GM19193 (cell line): ENCODE measurements around the gene LNP1.

ENCODE experiments used
- POLR2A ChIP-seq: IDR thresholded peaks from 4 replicates; pipeline ENCODE4 v1.6.1; 2011; ENCODE audit not compliant: insufficient read depth, insufficient read length; ENCODE audit errors: extremely low read depth

LNP1 gene

DNA sequence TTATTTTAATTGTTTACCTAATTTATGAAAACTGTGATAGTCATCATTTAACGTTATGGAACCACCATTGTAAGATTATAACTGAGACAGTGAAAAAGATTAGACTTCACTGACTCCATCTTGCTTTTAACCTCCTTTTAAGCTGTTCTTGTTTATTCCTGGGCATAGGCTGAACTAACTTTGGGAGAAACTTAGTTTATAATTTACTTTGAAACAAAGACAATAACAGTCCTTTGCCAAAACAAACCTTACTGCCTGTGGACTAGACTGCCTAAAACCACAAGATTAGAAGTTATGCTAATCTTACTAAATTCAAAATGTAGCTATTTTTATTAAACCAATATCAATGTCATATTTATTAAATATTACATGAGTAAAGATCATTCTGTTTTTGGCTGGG lies 46.7 kb downstream of the LNP1 start:
- no peak for TF ChIP-seq POLR2A

DNA sequence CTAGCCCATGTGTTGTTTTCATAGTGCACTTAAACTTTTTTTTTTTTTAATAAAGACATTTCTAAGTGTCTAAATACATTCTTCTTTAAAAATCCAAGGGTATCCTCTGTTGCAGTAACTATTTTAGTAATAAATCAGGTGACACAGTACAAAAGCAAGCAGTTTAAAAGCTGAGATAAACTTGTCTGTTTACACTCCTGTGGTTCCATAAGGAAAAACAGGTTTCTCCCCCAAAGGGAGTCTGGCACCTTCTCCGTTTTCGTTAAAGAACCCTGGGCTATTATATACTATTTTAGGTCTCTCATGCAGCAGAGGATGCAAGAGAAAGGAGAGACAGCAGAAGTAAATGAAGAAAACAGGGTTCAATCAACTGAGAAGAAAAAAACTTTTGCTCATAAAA lies 47.9 kb downstream of the LNP1 start:
- TF ChIP-seq POLR2A: no peak

DNA sequence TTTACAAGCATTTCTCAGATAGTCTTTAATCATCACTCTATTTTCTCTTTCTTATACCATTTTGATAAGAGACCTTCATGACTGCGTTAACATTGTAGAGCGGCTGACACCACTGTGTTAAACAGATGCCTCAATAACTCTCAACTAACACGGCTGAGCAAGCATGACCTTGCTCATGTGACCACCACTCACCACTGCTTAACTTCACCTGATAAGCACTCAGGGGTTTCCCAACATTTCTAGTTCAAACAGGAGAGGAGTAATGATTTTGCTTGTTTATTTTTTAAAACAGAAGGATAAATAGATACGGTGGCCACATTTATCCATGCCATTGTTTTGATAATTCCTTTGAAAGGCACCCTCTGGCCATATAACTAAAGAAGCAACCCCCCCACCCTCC lies 53.3 kb downstream of the LNP1 start:
- TF ChIP-seq POLR2A: no peak

DNA sequence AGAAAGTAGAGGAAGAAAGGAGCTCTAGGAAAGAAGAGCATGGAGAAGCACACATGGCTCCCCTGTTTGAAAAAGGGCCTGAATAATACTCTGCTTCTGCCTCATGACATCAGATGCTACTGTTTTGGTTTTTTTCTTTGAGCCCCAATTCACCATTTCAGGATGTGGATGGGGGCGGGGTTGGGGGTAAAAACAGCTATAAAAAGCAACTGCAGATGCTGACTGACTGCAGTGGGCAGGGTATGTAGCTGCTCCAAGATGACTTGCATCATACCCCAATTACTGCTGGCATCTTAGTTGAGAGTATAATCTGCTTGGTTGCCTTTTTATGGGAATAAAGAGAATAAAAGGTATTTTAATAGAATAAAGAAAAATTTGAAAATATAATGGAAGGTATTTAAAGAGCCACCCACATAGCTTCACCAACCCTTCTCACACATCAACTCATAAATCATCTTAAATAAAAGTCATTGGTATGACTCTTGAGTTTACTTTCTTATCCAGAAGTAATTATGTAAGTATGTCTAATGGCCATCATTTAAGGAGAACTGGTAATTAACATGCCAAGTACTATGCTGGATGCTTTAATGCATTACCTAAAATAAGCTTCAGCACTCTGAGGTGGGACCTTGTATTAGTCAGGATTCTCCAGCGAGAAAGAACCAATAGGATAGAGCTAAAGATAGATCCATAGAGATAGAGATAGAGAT lies 54.7 kb downstream of the LNP1 start:
- TF ChIP-seq POLR2A: no peak

DNA sequence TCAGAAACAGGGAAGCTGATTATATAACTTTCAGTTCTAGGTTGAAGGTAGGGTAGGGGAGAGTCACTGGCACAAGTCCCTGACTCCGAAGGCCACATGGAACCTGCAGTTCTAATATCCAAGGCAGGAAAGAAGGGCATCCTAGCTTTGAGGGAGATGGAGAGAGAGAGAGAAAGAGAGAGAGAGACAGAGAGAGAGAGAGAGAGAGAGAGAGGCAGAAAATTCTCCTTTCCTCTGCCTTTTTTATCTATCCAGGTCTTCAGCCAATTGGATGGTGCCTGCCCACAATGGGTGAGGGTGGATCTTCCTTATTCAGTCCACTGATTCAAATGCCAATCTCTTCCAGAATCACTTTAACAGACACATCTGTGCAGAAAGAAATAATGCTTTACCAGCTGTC lies 55.4 kb downstream of the LNP1 start:
- TF ChIP-seq POLR2A: no peak

DNA sequence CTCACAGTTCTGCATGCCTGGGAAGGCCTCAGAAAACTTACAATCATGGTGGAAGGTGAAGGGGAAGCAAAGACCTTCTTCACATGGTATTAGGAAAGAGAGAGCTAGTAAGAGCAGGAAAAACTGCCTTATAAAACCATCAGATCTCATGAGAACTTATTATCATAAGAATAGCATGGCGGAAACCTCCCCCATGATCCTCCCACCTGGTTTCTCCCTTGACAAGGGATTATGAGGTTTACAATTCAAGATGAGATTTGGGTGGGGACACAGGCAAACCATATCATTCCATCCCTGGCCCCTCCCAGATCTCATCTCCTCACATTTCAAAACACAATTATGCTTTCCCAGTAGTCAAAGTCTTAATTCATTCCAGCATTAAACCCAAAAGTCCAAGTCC lies 56.5 kb downstream of the LNP1 start:
- no peak for TF ChIP-seq POLR2A

DNA sequence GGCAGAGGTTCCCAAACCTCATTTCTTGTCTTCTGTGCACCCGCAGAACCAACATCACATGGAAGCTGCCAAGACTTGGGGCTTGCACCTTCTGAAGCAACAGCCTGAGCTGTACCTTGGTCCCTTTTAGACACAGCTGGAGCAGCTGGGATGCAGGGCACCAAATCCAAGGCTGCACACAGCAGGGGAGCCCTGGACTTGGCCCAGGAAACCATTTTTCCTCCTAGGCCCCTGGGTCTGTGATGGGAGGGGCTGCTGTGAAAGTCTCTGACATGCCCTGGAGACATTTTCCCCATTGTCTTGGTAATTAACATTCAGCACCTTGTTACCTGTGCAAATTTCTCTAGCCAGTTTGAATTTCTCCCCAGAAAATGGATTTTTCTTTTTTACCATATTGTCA lies 57.5 kb downstream of the LNP1 start:
- no peak for TF ChIP-seq POLR2A

DNA sequence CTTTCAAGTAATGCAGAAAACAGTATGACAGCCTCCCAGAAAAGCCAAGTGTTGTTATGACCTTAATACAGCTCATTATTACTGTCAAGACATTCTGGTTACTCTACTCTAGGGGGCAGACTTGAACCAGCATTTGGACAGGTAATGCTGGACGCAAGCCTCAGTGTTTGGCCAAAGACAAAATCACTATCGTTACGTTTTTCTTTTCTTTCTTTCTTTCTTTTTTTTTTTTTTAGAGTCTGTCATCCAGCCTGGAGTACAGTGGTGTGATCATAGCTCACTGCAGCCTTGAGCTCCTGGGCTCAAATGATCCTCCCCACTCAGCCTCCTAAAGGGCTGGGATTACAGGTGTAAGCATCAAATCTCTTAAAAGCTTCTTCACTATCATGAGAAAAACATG lies 61.7 kb downstream of the LNP1 start:
- no peak for TF ChIP-seq POLR2A

DNA sequence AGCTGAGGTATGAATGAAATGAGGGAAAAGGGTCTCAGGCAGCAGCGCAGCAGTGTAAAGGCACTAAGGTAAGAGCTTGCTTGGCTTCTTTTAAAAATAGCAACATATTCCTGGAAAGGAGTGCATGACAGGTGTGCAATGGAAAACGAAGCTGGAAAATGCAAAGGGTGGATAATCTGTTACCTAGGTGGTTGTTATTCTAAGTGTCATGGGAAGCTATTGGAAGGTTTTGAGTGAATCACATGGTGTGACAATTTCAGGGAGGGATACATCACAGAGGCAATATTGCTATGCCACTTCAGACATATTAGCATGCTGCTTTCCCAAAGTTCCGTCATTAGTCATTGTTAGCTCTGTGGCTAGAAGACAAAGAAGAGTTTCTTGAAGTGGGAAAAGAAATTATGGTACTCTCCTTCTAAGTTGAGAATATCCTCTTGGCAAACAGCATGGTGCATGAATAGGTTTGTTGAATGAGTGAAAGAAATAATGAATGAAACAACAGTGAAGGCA lies 62.4 kb downstream of the LNP1 start:
- TF ChIP-seq POLR2A: no peak

DNA sequence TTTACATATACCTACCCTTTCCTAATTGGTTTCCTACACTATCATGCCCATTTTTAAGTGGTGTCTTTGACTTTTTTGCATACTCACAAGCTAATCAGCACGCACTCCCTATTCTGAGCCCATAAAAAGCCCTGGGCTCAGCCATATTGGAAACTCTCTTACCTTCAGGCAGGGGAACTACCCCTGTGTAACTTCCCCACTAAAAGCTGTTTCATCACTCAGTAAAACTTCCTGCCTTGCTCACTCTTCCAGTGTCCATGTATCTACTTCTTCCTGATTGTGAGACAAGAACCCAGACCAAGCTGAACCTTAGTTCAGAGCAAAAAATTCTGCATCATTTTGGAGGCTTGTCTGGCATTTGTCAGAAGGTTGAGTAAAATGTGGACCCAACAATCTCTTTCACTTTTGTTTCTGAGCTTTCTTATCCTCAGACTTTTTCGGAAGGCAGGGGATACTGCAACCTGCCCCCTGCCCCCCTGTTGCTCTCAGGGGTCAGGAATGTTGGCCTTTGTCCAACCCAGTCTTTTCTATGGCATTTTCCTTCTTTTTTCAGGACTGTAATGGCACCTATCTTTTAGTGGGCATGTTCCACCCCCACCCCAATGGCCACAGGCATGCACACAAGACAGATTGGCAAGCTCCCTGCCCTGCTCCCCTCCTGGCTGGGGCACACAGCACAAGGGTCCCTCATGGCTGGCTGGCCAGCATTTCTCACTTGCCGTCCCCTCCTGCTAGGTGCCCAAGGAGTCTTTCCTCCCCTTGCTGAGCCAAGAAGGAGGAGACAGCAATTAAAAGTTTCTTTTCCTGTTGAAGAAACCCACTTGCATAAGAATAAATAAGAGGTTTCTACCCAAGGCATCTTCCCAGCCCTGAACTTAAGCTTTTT lies 64.8 kb downstream of the LNP1 start:
- TF ChIP-seq POLR2A: no peak

DNA sequence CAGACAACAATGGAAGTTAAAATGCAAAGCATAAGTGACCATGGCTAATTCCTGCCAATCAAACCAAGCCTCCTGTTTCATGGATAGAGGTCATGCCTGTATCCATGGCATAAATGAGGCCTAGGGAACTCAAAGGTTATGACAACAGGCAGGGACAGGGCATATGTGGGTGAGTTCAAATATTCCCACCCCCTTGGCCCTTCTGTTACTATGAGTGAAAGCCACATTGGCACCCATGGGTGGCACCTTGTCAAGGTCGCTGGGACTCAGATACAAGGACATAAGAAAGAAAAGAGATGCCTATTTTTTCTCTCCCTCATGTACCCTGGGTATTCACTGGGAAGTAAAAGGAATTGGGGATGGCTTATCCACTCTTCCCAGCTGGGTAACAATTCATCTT lies 65.8 kb downstream of the LNP1 start:
- TF ChIP-seq POLR2A: no peak

DNA sequence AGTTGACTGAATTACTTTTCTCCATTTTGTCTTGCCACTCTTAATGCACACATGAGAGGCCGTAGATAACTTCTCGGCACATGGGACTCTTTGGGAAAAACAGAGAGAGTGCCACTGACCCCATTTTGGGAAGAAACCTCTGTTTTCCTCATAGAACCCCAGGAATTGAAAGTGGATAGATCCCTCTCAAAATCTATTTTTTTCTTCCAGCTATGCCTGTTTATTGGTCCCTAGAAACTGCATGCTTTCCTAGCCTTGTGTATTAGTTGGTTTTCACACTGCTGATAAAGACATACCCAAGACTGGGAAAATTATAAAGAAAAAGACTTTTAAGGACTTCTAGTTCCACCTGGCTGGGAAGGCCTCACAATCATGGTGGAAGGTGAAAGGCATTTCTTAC lies 67.3 kb downstream of the LNP1 start:
- TF ChIP-seq POLR2A: no peak

DNA sequence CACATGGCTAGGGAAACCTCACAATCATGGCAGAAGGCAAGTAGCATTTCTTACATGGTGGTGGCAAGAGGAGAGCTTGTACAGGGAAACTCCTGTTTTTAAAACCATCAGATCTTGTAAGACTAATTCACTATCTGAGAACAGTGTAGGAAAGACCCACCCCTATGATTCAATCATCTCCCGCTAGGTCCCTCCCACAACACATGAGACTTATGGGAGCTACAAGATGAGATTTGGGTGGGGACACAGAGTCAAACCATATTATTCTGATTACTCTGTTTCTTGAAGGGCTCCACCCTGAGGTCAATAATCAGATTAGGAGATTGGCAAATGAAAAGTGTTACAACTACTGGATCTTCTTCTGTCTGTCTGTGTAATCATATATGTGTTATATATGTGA lies 69.6 kb downstream of the LNP1 start:
- no peak for TF ChIP-seq POLR2A

DNA sequence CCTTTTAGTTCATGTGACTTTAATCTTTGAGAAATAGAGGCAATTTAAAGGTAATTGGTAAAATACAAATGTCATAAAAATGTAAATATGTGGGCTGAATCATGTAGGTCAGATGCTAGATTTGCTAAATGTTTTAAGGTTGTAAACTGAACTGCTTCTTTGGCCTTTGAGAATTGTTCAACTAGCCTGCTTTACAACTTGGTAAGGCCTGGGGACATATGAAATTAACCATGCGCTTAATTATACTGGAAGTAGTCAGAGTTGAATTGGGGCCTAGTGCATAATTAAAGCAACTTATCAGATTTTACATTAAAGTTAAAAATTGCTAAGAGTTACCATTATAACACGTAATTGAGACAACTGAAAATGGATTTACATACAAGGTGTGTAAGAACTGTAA lies 70.1 kb downstream of the LNP1 start:
- no peak for TF ChIP-seq POLR2A

DNA sequence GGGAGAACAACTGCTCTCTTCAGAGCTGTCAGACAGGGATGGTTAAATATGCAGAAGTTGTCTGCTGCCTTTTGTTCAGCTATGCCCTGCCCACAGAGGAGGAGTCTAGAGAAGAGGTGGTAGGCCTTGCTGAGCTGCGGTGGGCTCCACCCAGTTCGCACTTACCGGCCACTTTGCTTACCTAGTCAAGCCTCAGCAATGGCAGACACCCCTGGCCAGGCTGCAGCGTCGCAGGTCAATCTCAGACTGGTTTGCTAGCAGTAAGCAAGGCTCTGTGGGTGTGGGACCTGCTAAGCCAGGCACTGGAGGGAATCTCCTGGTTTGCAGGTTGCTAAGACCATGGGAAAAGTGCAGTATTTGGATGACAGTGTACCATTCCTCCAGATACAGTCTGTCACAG lies 78.7 kb downstream of the LNP1 start:
- no peak for TF ChIP-seq POLR2A

DNA sequence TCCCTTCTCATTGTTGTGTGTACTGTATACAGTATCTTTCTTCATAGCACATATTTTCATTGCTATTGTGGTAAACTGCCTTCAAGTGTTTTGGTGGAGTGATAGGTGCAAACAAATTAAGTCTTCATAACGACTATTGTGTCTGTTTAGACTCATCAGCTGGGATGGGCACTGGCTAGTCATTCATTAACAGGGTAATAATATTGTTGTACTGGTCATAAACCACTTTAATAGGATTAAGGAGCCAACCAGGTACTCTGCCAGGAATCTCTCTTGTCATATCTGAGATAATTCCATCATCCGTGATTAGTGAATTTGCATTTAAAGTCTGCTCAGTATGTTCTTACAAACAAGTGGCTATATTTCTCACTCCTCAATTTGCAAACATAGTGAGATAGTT lies 80.8 kb downstream of the LNP1 start:
- no peak for TF ChIP-seq POLR2A
